Measurements from ENCODE around the gene OR7D4. TPM values are rescaled to one million over a fixed set of nuclear protein-coding genes. Genes with fewer than 3 reads are reported as not detected.

Gene OR7D4
- polyA plus RNA-seq, 1 donor (not counting 4 experiments of a cell fraction or from before 2014, with no cell fraction given), result not detected

DNA sequence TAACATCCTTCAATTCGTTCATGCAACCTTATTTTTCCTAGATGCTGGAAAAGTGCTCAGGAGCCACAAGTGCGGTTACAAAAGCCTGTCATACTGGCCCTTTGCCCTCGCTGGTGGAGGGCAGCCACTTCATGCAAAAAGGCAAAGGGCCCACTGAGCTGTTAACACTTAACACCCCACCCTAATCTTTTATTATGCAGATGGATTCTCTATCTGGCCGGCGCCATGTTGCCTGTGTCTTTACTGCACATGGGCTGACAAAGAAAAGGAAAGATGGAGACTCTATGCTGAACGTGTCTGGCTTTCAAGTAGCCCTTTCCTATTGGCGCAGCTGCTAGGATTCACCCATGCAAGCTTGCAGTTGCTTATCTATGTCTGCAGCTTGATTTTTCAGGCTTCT lies 29.9 kb downstream of the OR7D4 start:
- no peaks in the 10 kb centered on the region for H3K9me1 ChIP-seq (ENCODE audit: control insufficient read depth, extremely low read depth, insufficient read depth, low read length)
- DNase-seq (ENCODE audit: low read depth, low spot score), result no peak
- H3K27ac ChIP-seq (ENCODE audit: control insufficient read depth, insufficient read depth, low read length), result no peak overlapping the region
- dilution Hi-C loops (cut with MboI; ENCODE audit: extremely low pct_ligation_motif_present, low sequenced_read_pairs), result no loop called here
- no peaks in the 10 kb centered on the region for H3K9me3 ChIP-seq (ENCODE audit: control insufficient read depth, low read depth, low read length)
- H4K20me1 ChIP-seq (ENCODE audit: control insufficient read depth, extremely low read depth, insufficient read depth, low read length), result no peaks in the 10 kb centered on the region
- no peak for FAIRE-seq
- no peak overlapping the region for H3K4me2 ChIP-seq (ENCODE audit: control insufficient read depth, extremely low read depth, insufficient read depth, low read depth, low read length)
- no peak overlapping the region for H3K4me3 ChIP-seq (ENCODE audit: control insufficient read depth in 2 of 3, extremely low read depth in 1 of 3, insufficient read depth in 2 of 3, low read depth in 1 of 3, low read length in 3 of 3)
- no peaks in the 10 kb centered on the region for H3K79me2 ChIP-seq (ENCODE audit: control insufficient read depth, insufficient read depth, low read length)
- H3K27me3 ChIP-seq (ENCODE audit: control insufficient read depth, extremely low read depth, insufficient read depth, low read length), result no peaks in the 10 kb centered on the region
- H2AFZ ChIP-seq (ENCODE audit: control insufficient read depth, low read length), result no peak overlapping the region
- no peaks in the 10 kb centered on the region for H3K4me1 ChIP-seq (ENCODE audit: control insufficient read depth, extremely low read depth, insufficient read depth, low read length)
- H3K9ac ChIP-seq (ENCODE audit: control insufficient read depth, extremely low read depth, insufficient read depth, low read length), result no peak overlapping the region
- H3K36me3 ChIP-seq (ENCODE audit: control insufficient read depth in 2 of 2, extremely low read depth in 1 of 2, insufficient read depth in 2 of 2, low read length in 2 of 2), result no peaks in the 10 kb centered on the region
- TF ChIP-seq, protein P1, sequence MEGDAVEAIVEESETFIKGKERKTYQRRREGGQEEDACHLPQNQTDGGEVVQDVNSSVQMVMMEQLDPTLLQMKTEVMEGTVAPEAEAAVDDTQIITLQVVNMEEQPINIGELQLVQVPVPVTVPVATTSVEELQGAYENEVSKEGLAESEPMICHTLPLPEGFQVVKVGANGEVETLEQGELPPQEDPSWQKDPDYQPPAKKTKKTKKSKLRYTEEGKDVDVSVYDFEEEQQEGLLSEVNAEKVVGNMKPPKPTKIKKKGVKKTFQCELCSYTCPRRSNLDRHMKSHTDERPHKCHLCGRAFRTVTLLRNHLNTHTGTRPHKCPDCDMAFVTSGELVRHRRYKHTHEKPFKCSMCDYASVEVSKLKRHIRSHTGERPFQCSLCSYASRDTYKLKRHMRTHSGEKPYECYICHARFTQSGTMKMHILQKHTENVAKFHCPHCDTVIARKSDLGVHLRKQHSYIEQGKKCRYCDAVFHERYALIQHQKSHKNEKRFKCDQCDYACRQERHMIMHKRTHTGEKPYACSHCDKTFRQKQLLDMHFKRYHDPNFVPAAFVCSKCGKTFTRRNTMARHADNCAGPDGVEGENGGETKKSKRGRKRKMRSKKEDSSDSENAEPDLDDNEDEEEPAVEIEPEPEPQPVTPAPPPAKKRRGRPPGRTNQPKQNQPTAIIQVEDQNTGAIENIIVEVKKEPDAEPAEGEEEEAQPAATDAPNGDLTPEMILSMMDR (optimal IDR thresholded peaks at IDR 0.05 in 1 of 3, IDR thresholded peaks at IDR 0.05 in 1 of 3, conservative IDR thresholded peaks at IDR 0.05 in 1 of 3; ENCODE audit: extremely low read depth in 1 of 3, insufficient read depth in 2 of 3, low read length in 3 of 3), result no peak
- no peak for TF ChIP-seq EZH2 (IDR thresholded peaks at IDR 0.05; ENCODE audit: low read length)

DNA sequence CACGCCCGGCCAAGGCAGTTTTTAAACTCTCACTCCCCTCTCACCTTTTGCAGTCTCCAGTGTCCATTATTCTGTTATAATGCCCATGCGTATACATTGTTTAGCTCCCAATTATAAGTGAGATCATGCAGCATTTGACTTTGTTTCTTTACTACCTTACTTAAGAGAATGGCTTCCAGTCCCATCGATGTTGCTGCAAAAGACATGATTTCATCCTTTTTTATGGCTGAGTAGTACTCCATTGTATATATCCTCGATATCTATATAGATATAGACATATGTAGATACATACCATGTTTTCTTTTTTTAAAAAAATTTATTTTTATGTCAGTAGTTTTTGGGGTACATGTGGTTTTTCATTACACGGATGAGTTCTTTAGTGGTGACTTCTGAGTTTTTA lies 32.2 kb downstream of the OR7D4 start:
- Histone ChIP-seq H3K9me1 (ENCODE audit: control insufficient read depth, extremely low read depth, insufficient read depth, low read length) (no peaks in the 10 kb centered on the region), H3K4me1 (ENCODE audit: control insufficient read depth, extremely low read depth, insufficient read depth, low read length) (no peaks in the 10 kb centered on the region), H3K9ac (ENCODE audit: control insufficient read depth, extremely low read depth, insufficient read depth, low read length) (no peak overlapping the region), H3K27ac (ENCODE audit: control insufficient read depth, insufficient read depth, low read length) (no peak overlapping the region), H3K9me3 (ENCODE audit: control insufficient read depth, low read depth, low read length) (no peaks in the 10 kb centered on the region), H3K79me2 (ENCODE audit: control insufficient read depth, insufficient read depth, low read length) (no peaks in the 10 kb centered on the region), H3K4me3 (ENCODE audit: control insufficient read depth in 2 of 3, extremely low read depth in 1 of 3, insufficient read depth in 2 of 3, low read depth in 1 of 3, low read length in 3 of 3) (no peak overlapping the region), H2AFZ (ENCODE audit: control insufficient read depth, low read length) (no peak overlapping the region), H3K27me3 (ENCODE audit: control insufficient read depth, extremely low read depth, insufficient read depth, low read length) (no peaks in the 10 kb centered on the region), H4K20me1 (ENCODE audit: control insufficient read depth, extremely low read depth, insufficient read depth, low read length) (no peaks in the 10 kb centered on the region), H3K36me3 (ENCODE audit: control insufficient read depth in 2 of 2, extremely low read depth in 1 of 2, insufficient read depth in 2 of 2, low read length in 2 of 2) (no peaks in the 10 kb centered on the region), H3K4me2 (ENCODE audit: control insufficient read depth, extremely low read depth, insufficient read depth, low read depth, low read length) (no peak overlapping the region)
- dilution Hi-C loops (cut with MboI; ENCODE audit: extremely low pct_ligation_motif_present, low sequenced_read_pairs), result no loop called here
- no peak for FAIRE-seq
- TF ChIP-seq, protein P1 (optimal IDR thresholded peaks at IDR 0.05 in 1 of 3, IDR thresholded peaks at IDR 0.05 in 1 of 3, conservative IDR thresholded peaks at IDR 0.05 in 1 of 3; ENCODE audit: extremely low read depth in 1 of 3, insufficient read depth in 2 of 3, low read length in 3 of 3), result no peak
- no peak for TF ChIP-seq EZH2 (IDR thresholded peaks at IDR 0.05; ENCODE audit: low read length)
- DNase-seq (ENCODE audit: low read depth, low spot score), result no peak

Data from keratinocyte (primary cell).